ACHN (cell line): Measurements from ENCODE around the gene GPX4.

ENCODE experiments used
- DNase-seq: peaks from one replicate; pipeline ENCODE4 v3.0.0-alpha.2; 2015
- in situ Hi-C: cut with HindIII; loops from 2 replicates; pipeline ENCODE4 v1.10.0; 2017; ENCODE audit warnings: low sequenced_read_pairs, low pct_ligation_motif_present, low pct_unique_long_range_greater_than_20kb

GPX4 gene

DNA sequence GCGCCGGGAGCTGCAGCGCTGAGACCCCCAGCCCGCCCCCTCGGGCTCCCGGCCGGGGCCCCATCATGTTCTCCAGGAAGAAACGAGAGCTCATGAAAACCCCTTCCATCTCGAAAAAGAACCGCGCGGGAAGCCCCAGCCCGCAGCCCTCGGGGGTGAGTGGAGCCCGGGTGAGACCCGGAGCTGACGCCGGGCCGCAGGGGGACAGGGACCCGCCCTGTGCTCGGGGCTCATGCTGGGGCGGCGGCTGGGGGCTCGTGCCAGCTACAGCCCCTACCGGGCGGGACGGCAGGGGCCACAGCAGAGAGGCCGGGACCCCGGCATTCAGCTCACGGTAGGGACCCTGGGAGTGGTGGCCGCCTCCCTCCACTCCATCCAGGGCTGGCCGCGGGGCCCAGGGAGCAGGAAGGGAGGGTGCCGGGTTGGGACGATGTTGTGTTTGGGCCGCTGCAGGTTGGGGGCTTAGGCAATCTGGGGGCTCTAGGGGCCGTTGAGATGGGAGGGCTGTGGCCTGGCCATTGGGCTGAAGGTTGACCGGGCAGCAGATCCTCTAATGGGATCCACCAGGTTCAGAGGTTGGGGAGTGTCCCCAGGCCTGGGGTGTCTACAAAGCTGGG, 36.3 kb upstream of the GPX4 start:
- in situ Hi-C loops = no loop called here
- no peak for DNase-seq

DNA sequence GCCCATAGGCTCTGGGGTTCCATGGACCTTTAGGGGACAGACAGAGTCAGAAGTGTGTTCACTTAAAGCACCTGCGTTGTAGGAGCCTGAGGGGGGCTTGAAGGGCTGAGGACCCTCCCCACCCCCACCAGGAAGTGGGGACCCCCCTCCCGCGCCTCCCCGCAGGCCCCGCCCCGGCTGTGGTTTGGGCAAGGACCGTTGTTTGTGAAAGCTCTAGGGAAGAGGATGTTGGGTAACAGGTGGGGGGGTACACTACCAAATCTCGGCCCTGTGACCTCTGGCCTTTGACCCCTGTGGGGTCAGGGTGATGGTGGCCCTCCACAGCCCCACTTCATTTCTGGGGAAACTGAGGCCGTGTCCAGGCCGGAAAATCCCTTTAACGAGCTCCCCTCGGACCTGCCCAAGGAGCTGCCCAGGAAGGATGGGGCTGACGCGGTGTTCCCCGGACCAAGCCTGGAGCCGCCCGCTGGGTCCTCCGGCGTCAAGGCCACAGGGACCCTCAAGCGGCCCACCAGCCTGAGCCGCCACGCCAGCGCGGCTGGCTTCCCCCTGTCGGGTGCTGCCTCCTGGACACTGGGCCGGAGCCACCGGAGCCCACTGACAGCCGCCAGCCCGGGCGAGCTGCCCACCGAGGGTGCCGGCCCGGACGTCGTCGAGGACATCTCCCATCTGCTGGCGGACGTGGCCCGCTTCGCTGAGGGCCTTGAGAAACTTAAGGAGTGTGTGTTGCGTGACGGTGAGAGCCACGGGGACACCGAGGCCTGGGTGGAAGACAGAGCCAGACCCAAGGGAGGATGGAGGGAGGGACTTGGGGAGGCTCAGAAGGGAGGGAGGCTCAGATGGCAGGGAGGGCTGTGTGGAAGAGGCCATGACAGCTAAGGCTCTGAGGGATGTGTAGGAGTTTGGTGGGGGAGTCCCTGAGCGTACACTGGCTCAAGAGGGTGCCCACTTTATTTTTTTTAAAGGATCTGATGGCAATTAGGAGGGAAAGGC, 35.5 kb upstream of the GPX4 start:
- in situ Hi-C loops = no loop called here
- DNase-seq = no peak

DNA sequence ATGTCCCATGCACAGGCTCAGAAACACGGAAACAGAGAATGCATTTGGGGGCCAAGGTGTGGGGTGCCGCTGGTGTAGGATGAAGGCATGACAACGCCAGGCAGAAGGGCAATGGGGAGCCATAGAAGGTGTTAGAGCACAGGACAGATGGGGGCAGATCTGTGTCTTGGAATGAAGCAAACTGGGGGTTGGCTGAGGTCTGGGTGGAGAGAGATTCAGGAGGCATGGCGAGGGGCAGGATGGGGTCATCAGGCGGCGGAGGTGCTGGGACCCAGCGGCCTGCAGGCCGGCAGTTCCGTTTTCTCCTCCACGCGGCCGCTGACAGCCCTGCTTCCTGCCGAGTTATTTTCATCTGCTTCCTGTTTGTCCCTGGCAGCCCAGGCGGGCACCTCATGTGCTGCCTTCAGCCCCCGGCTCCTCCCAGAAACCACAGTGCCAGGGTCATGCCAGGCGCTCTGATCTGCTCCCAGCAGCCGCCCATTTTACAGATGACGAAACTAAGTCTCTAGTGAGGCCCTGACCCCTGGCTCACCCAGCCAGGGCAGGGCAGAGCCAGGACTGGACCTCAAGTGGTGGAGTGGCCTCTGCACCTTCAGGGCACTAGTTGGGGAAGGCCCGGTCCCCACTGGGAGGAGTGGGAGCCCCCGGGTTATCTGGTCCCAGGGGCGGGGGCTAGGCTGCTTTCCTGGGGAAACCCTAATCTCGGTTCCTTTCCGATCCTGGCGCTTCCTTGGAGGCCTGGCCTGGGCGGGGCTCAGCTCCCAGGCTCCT, 34.6 kb upstream of the GPX4 start:
- in situ Hi-C loops = no loop called here
- DNase-seq = no peak

DNA sequence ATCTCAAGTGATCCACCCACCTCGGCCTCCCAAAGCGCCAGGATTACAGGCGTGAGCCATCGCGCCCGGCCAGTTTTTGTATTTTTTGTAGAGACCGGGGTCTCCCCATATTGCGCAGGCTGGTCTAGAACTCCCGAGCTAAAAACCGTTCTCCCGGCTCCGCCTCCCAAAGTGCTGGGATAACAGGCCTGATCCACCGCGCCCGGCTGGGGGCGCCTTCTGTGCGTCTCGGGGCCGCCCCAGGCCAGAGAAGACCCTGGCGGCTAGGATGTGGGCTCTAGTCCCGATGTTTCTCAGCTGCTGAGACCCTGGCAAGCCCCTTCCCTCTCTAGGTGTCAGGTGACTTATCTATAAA, 33.2 kb upstream of the GPX4 start:
- DNase-seq = no peak
- in situ Hi-C loops = no loop called here

DNA sequence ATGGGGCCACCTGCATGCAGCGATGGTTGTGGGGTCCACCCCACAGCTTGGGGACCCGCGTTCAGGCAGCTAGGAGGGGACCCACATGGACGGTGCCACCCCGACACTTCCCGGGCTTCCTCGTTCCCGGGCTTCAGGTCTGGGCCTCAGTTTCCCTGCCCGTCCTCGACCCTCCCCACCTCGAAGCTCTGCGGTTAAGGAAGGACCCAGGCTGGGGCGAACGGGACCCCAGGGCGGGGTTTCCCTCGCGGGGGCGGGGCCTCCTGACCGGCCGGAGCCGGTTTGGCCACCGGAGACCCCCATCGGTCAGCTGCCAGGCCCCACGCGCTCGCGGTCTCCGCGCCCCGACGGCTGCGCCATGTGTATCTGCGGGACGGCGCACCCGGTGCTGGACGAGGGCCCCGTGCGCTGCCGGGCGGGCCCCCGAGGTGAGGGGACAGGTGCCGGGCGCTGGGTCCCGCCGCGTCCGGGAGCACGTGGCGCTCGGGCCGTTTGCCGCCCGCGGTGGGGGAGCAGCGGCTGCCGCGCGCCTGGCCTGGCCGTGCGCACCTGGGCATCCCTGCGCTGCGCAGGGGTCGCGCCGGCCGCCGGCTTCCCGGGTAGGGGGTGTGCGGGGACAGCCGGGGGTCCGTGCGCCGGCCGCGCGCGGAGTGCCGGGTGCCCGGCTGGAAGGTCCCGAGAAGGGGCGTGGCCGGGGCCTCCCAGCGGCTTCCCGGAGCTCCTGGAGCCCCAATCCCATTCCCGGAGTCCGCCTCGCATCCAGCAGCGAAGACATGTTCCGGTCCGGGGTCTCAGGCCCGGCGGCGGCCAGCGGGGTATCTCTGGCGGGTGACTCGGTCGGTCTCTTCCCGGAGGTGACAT, 32.6 kb upstream of the GPX4 start:
- in situ Hi-C loops = no loop called here
- DNase-seq = no peak

DNA sequence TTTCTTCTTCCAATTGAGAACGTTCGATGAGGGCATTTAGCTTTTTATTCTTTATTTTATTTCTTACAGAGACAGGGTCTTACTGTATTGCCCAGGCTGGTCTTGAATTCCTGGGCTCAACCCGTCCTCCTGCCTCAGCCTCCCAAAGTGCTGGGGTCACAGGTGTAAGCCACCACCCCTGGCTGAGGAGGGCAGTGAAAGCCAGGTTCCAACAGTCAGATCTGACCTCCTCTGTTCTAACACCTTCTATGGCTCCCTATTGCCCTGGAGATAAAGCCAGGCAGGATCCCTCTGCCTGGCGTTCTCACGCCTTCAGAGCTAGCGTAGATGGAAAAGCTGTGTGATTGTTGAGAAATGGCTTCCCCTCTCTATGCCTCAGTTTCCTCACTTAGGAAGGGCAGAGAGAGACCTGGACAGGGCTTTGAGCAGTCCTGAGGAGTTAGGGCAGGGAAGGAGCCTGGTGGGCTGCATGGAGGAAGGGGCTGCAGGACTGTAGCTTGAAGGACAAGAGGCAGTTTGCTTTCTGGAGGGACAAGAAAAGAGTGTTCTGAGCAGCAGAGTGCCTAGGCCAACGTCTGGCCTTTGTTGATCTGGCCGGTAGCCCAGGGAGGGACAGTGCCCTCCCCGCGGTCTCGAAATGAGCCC, 31.3 kb upstream of the GPX4 start:
- in situ Hi-C loops = no loop called here
- no peak for DNase-seq

- in situ Hi-C loops = no loop called here
- peak; percentile 29 for DNase-seq
Observed at GRCh38 chr19:1073063-1073955, 30.5 kb upstream of the GPX4 start.

- in situ Hi-C loops = no loop called here
- no peak for DNase-seq
Observed at GRCh38 chr19:1073956-1074517, 29.8 kb upstream of the GPX4 start.

GRCh38 chr19:1074544-1075283, 29.1 kb upstream of the GPX4 start:
- peak; percentile 66 for DNase-seq
- in situ Hi-C loops = no loop called here

- in situ Hi-C loops = no loop called here
- DNase-seq = no peak
Observed at GRCh38 chr19:1076046-1076386, 27.8 kb upstream of the GPX4 start.

- DNase-seq = no peak
Observed at GRCh38 chr19:1076951-1077350, 26.8 kb upstream of the GPX4 start.

GRCh38 chr19:1079566-1080111, 24.2 kb upstream of the GPX4 start:
- no peak for DNase-seq
- in situ Hi-C loops = no loop called here

More at GRCh38 chr19:1076951-1077350, 26.8 kb upstream of the GPX4 start:
- in situ Hi-C loops = no loop called here

- in situ Hi-C loops = no loop called here
- no peak for DNase-seq
Observed at GRCh38 chr19:1080360-1081161, 23.2 kb upstream of the GPX4 start.

- no peak for DNase-seq
- in situ Hi-C loops = no loop called here
Observed at GRCh38 chr19:1081301-1082164, 22.3 kb upstream of the GPX4 start.
